ENCODE results near the gene WASF3.

WASF3 gene

GRCh38 chr13:26518451-26518959, 39.0 kb upstream of the WASF3 start:
- POLR2A ChIA-PET = no interaction called here
- H3K4me3 ChIP-seq (ENCODE audit: low read depth, low read length) = no peak overlapping the region
- CTCF ChIA-PET = interaction anchor here (1.6 to 1.8 kb wide), 2 partner anchors 20 to 22 kb away, joined by 6 to 7 read pairs; no protein-coding TSS in a partner anchor
- no peak for TF ChIP-seq CTCF (IDR thresholded peaks at IDR 0.05; ENCODE audit: insufficient read depth, low read length, missing control alignments)
- DNase-seq (ENCODE audit: low read depth, low spot score) = no peak

GRCh38 chr13:26522571-26522970, 34.9 kb upstream of the WASF3 start:
- no peak for DNase-seq (ENCODE audit: low read depth, low spot score)
- H3K4me3 ChIP-seq (ENCODE audit: low read depth, low read length) = no peak overlapping the region
- POLR2A ChIA-PET = no interaction called here
- TF ChIP-seq CTCF (IDR thresholded peaks at IDR 0.05; ENCODE audit: insufficient read depth, low read length, missing control alignments) = no peak
- CTCF ChIA-PET = no interaction called here

- no peak overlapping the region for H3K4me3 ChIP-seq (ENCODE audit: low read depth, low read length)
- no peak for TF ChIP-seq CTCF (IDR thresholded peaks at IDR 0.05; ENCODE audit: insufficient read depth, low read length, missing control alignments)
- ChIA-PET CTCF (no interaction called here), POLR2A (no interaction called here)
- DNase-seq (ENCODE audit: low read depth, low spot score) = no peak
Observed at GRCh38 chr13:26523007-26523406, 34.5 kb upstream of the WASF3 start.

- no peak overlapping the region for H3K4me3 ChIP-seq (ENCODE audit: low read depth, low read length)
- no peak for DNase-seq (ENCODE audit: low read depth, low spot score)
- ChIA-PET CTCF (interaction anchor here (1.8 kb wide), 1 partner anchor 173 kb away, joined by 3 read pairs; no protein-coding TSS in a partner anchor), POLR2A (no interaction called here)
- no peak for TF ChIP-seq CTCF (IDR thresholded peaks at IDR 0.05; ENCODE audit: insufficient read depth, low read length, missing control alignments)
Observed at GRCh38 chr13:26525528-26525927, 32.0 kb upstream of the WASF3 start.

- DNase-seq (ENCODE audit: low read depth, low spot score) = no peak
- ChIA-PET CTCF (no interaction called here), POLR2A (no interaction called here)
- TF ChIP-seq CTCF (IDR thresholded peaks at IDR 0.05; ENCODE audit: insufficient read depth, low read length, missing control alignments) = no peak
- no peak overlapping the region for H3K4me3 ChIP-seq (ENCODE audit: low read depth, low read length)
Observed at GRCh38 chr13:26526702-26527216, 30.7 kb upstream of the WASF3 start.

GRCh38 chr13:26528527-26528926, 29.0 kb upstream of the WASF3 start:
- ChIA-PET POLR2A (no interaction called here), CTCF (interaction anchor here (1.3 kb wide), 1 partner anchor 343 kb away, joined by 6 read pairs; no protein-coding TSS in a partner anchor)
- TF ChIP-seq CTCF (IDR thresholded peaks at IDR 0.05; ENCODE audit: insufficient read depth, low read length, missing control alignments) = no peak
- no peak for DNase-seq (ENCODE audit: low read depth, low spot score)
- H3K4me3 ChIP-seq (ENCODE audit: low read depth, low read length) = no peak overlapping the region

Measured in AG04449 (cell line).